ENCODE data around the gene TBC1D22A. TPM values are rescaled to one million over a fixed set of nuclear protein-coding genes. Genes with fewer than 3 reads are reported as not detected.
A peak's percentile ranks its signal among the peaks of the same experiment; 100 is the strongest.

The TBC1D22A gene
- polyA plus RNA-seq, 1 experiment: 24.2 TPM

DNA sequence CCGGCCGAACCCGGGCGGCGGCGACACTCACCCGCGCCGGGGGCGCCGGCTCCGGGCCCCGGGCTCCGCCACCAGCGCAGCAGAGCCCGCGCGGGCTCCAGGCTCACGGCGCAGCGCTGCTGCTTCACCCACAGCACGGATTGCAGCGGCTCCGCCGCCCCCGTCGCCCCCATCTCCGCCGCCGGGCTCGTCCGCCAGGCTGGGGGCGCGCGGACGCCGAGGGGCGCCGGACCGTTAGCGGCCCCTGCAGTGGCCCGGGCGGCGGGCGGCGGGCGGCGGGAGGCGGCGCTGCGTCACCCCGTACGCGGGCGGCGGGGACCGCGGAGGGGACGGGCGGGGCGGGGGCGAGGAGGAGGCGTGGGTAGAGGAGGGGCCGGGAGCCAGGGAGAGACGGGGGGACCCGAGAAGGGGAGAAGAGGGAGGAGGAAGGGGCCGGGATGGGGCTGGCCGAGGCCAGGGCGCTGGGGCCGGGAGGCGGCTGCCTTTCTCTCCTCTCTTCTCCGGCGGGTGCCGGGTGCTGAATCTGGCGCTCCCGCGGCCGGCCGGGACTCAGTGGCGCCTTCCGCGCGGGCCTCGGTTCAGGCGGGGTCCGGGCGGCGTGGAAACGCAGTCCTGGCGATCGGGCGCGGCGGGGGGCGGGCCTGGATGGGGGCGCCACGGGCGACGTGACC, 24.3 kb upstream of the TBC1D22A start, which contains the start of gene CERK:
Gene CERK (minus strand): TSS at position 277 of the 671 bp plus-strand sequence. CDS start 104 bp downstream, at position 173.
- ChIA-PET POLR2A (no interaction called here), CTCF (interaction anchor here (0.7 to 1.8 kb wide), 4 partner anchors 11 to 24 kb away, joined by 3 to 9 read pairs (median 4); partner anchors contain the start of gene TBC1D22A)
- H3K27me3 ChIP-seq (ENCODE audit: control insufficient read depth, insufficient read depth, low read length): no peaks in the 10 kb centered on the region
- TF ChIP-seq, protein P1, sequence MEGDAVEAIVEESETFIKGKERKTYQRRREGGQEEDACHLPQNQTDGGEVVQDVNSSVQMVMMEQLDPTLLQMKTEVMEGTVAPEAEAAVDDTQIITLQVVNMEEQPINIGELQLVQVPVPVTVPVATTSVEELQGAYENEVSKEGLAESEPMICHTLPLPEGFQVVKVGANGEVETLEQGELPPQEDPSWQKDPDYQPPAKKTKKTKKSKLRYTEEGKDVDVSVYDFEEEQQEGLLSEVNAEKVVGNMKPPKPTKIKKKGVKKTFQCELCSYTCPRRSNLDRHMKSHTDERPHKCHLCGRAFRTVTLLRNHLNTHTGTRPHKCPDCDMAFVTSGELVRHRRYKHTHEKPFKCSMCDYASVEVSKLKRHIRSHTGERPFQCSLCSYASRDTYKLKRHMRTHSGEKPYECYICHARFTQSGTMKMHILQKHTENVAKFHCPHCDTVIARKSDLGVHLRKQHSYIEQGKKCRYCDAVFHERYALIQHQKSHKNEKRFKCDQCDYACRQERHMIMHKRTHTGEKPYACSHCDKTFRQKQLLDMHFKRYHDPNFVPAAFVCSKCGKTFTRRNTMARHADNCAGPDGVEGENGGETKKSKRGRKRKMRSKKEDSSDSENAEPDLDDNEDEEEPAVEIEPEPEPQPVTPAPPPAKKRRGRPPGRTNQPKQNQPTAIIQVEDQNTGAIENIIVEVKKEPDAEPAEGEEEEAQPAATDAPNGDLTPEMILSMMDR (IDR thresholded peaks at IDR 0.05; ENCODE audit: insufficient read depth, low read depth, low read length): no peak
- H3K4me3 ChIP-seq (ENCODE audit: low read depth, low read length): peak within 1 kb of the TSS; percentile 59
- no peak for DNase-seq (ENCODE audit: low read depth)
- H3K36me3 ChIP-seq (ENCODE audit: control insufficient read depth, insufficient read depth, low read length): no peaks in the 10 kb centered on the region

DNA sequence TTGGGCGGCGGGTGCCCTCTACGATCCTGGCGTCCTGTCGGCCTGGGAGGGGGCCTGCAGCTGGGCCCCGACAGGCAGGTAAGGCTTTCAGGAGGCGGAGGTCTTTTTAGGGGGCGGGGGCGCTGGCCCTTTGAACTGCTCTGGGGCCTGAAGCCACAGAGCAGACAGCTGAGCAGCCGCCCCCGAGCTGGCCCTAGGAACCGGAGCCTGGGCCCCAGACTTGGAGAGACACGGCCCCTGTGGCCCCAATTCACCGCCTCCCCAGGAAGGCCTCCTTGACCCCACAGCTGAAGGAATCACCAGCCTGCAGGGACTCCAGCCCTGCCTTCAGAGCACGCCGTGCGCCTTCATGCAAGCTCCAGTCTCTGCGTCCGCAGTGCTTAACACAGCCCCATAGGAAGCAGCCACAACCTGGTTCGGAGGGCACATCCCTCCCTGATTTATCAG, 23.8 kb upstream of the TBC1D22A start:
- no peaks in the 10 kb centered on the region for H3K27me3 ChIP-seq (ENCODE audit: control insufficient read depth, insufficient read depth, low read length)
- no peaks in the 10 kb centered on the region for H3K36me3 ChIP-seq (ENCODE audit: control insufficient read depth, insufficient read depth, low read length)
- ChIA-PET CTCF (interaction anchor here (0.5 to 1.8 kb wide), 5 partner anchors 10 to 65 kb away, joined by 3 to 9 read pairs (median 4); partner anchors contain the start of gene TBC1D22A), POLR2A (no interaction called here)
- DNase-seq (ENCODE audit: low read depth): no peak
- TF ChIP-seq, protein P1 (IDR thresholded peaks at IDR 0.05; ENCODE audit: insufficient read depth, low read depth, low read length): no peak
- peak overlapping the region; percentile 59 for H3K4me3 ChIP-seq (ENCODE audit: low read depth, low read length)

GRCh38 chr22:46739094-46739870, 23.2 kb upstream of the TBC1D22A start:
- ChIA-PET POLR2A (no interaction called here), CTCF (interaction anchor here (0.5 to 1.8 kb wide), 6 partner anchors 10 to 65 kb away, joined by 3 to 9 read pairs (median 4); partner anchors contain the start of gene TBC1D22A)
- DNase-seq (ENCODE audit: low read depth): no peak
- Histone ChIP-seq H3K36me3 (ENCODE audit: control insufficient read depth, insufficient read depth, low read length) (no peaks in the 10 kb centered on the region), H3K27me3 (ENCODE audit: control insufficient read depth, insufficient read depth, low read length) (no peaks in the 10 kb centered on the region), H3K4me3 (ENCODE audit: low read depth, low read length) (peak overlapping the region; percentile 59)
- TF ChIP-seq, protein P1 (IDR thresholded peaks at IDR 0.05; ENCODE audit: insufficient read depth, low read depth, low read length): peak; percentile 47

- Histone ChIP-seq H3K36me3 (ENCODE audit: control insufficient read depth, insufficient read depth, low read length) (no peaks in the 10 kb centered on the region), H3K4me3 (ENCODE audit: low read depth, low read length) (no peak overlapping the region), H3K27me3 (ENCODE audit: control insufficient read depth, insufficient read depth, low read length) (no peaks in the 10 kb centered on the region)
- no peak for DNase-seq (ENCODE audit: low read depth)
- TF ChIP-seq, protein P1 (IDR thresholded peaks at IDR 0.05; ENCODE audit: insufficient read depth, low read depth, low read length): no peak
- ChIA-PET POLR2A (no interaction called here), CTCF (interaction anchor here (1.2 to 1.5 kb wide), 2 partner anchors 16 to 18 kb away, joined by 3 to 5 read pairs; no protein-coding TSS in a partner anchor)
These were observed 21.3 kb upstream of the TBC1D22A start for GRCh38 chr22:46740910-46741780.
